ENCODE data around the gene PCCB.

PCCB gene

DNA sequence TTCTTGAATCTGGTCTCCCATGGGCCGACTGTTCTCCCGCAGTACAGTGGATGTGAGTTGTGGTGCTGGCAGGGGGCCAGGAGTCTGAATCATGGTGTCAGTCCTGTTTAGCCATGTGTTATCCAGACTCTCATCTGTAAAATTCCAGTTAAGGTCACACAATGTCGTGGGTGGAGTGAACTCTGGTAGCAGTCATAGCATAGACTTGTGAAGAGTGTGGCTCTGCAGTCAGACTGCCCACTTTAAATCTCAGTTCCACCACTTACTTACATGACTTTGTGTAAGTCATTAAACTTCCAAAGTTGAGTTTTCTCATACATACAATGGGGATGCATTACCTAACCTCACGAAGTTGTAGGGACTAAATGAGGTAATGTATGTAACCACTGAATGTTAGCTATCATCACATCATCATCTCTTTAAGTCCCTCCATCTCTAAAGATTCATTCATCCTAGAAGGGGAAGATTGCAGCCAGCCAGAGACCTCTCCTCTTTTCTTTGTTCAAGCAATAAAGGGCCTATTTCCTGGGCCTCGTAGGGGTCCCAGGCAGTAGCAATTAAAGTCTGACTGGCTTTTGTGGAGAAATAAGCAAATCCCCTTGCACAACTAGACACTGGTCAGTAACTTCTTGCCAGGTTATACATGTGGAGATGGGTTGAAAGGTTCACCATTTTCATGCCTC is 93.9 kb downstream of the PCCB start:
- no peak overlapping the region for H3K4me3 ChIP-seq (ENCODE audit: low read depth, low read length)
- TF ChIP-seq, protein P1, sequence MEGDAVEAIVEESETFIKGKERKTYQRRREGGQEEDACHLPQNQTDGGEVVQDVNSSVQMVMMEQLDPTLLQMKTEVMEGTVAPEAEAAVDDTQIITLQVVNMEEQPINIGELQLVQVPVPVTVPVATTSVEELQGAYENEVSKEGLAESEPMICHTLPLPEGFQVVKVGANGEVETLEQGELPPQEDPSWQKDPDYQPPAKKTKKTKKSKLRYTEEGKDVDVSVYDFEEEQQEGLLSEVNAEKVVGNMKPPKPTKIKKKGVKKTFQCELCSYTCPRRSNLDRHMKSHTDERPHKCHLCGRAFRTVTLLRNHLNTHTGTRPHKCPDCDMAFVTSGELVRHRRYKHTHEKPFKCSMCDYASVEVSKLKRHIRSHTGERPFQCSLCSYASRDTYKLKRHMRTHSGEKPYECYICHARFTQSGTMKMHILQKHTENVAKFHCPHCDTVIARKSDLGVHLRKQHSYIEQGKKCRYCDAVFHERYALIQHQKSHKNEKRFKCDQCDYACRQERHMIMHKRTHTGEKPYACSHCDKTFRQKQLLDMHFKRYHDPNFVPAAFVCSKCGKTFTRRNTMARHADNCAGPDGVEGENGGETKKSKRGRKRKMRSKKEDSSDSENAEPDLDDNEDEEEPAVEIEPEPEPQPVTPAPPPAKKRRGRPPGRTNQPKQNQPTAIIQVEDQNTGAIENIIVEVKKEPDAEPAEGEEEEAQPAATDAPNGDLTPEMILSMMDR (IDR thresholded peaks at IDR 0.05; ENCODE audit: low read depth, low read length, missing control alignments) = no peak
- in situ Hi-C loops (cut with HindIII; ENCODE audit: low sequenced_read_pairs) = no loop called here
- peak; percentile 73 for DNase-seq (ENCODE audit: low read depth)

DNA sequence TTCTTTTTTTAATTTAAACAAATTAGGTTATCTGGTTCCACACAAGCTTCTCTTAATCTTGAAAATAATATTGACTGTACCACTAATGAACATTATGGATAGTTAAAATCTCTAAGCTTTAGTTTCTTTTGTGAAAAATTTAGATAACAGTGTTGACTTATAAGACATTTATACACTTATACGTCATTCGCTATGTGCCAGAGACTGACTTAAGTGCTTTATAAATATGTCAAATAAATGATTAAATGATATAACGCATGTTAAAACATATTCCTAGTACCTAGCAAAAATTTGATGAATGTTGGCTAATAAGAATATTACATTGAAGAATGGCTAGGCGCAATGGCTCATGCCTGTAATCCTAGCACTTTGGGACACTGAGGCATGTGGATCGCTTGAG is 96.3 kb downstream of the PCCB start:
- DNase-seq (ENCODE audit: low read depth) = no peak
- in situ Hi-C loops (cut with HindIII; ENCODE audit: low sequenced_read_pairs) = no loop called here
- TF ChIP-seq, protein P1 (IDR thresholded peaks at IDR 0.05; ENCODE audit: low read depth, low read length, missing control alignments) = no peak
- no peak overlapping the region for H3K4me3 ChIP-seq (ENCODE audit: low read depth, low read length)

DNA sequence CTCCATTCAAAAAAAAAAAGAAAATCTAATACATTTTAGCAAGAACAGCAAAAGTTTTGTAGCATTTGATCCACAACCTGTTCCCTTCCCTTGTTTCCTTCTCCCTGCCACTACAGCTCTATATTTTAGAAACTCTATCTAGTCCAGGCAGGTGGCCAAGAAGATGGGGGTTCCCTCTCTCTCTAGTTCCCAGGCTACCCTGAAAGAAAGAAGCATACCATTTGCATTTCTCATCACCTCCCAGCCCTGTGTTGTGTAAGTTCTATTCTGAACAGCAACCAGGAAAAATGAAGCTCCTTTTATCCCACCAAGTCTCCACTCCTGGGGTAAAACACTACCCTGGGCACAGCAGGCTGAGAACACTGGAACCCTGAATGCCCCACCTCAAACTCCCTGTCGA is 100.0 kb downstream of the PCCB start:
- TF ChIP-seq, protein P1 (IDR thresholded peaks at IDR 0.05; ENCODE audit: low read depth, low read length, missing control alignments) = no peak
- in situ Hi-C loops (cut with HindIII; ENCODE audit: low sequenced_read_pairs) = no loop called here
- no peak overlapping the region for H3K4me3 ChIP-seq (ENCODE audit: low read depth, low read length)

DNA sequence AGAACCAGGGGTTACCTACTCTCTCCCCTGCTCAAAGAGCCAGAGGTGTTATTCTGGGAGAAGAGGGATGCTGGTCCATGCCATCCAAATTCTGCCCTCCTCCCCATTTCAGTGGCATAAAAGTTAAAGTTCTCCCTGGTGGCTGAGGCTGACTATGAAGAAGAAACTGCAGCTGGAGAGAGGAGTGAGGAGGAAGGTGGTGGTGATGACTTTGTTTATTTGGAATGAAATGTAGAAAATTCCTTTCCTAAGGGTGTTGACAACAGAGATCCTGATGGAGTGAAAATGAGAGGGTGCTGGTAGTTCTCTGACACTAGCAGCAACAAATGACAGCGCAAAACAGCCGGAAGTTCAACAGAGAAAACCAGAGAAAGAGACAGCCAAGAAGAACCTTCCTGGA is 100.4 kb downstream of the PCCB start:
- in situ Hi-C loops (cut with HindIII; ENCODE audit: low sequenced_read_pairs) = no loop called here

More for the DNA sequence above, 100.0 kb downstream of the PCCB start:
- peak; percentile 91 for DNase-seq (ENCODE audit: low read depth)

DNA sequence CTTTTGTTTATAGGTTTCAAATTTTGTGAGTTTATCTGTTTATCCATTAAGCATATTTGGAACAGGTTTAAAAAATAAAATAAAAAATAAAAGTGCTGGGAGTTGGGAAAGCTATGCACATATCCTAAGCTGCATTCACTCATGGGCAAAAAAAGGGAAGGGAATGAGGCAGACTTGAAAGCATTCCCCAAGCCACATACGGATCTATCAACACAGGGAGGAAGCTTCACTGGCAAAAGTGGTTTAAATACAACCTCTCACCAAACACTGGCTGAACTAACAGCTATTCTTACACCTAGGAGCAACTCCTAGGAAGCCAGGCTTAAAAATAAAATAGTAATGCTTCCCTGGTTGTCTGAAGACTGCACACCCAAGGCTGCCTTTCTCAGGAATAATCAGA is 101.2 kb downstream of the PCCB start:
- no peak overlapping the region for H3K4me3 ChIP-seq (ENCODE audit: low read depth, low read length)
- DNase-seq (ENCODE audit: low read depth) = no peak
- TF ChIP-seq, protein P1 (IDR thresholded peaks at IDR 0.05; ENCODE audit: low read depth, low read length, missing control alignments) = no peak
- in situ Hi-C loops (cut with HindIII; ENCODE audit: low sequenced_read_pairs) = no loop called here

More for the DNA sequence above, 100.4 kb downstream of the PCCB start:
- TF ChIP-seq, protein P1 (IDR thresholded peaks at IDR 0.05; ENCODE audit: low read depth, low read length, missing control alignments) = no peak
- DNase-seq (ENCODE audit: low read depth) = no peak
- no peak overlapping the region for H3K4me3 ChIP-seq (ENCODE audit: low read depth, low read length)

DNA sequence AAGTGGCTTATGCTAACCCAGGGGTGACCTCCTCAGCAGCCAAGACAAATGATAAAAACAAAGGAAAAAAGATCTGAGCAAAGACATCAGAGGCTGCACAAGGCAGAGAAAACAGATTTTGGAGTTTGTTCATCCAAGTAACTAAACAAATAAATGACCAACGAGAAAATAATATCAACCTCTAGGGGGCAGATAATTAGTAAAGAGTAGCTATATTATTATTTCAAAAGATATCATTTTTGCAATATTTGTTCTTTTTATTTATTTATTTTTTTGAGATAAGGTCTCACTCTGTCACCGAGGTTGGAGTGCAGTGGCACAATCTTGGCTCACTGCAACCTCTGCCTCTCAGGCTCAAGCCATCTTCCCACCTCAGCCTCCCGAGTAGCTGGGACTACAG is 101.8 kb downstream of the PCCB start:
- TF ChIP-seq, protein P1 (IDR thresholded peaks at IDR 0.05; ENCODE audit: low read depth, low read length, missing control alignments) = peak; percentile 3
- H3K4me3 ChIP-seq (ENCODE audit: low read depth, low read length) = no peak overlapping the region
- in situ Hi-C loops (cut with HindIII; ENCODE audit: low sequenced_read_pairs) = no loop called here
- no peak for DNase-seq (ENCODE audit: low read depth)

Data from astrocyte of the cerebellum (primary cell).